GM18505 (cell line): ENCODE measurements around the gene TLX1.

Experiments used
- ATAC-seq: cut with Tn5 transposase; IDR thresholded peaks from one replicate; pipeline ENCODE4 v1.9.1; 2021; ENCODE audit not compliant: unreplicated experiment
- POLR2A ChIP-seq: IDR thresholded peaks from 4 replicates; pipeline ENCODE4 v1.6.1; 2011; ENCODE audit warnings: borderline replicate concordance; ENCODE audit not compliant: insufficient read depth, insufficient read length; ENCODE audit errors: extremely low read depth

Gene TLX1

DNA sequence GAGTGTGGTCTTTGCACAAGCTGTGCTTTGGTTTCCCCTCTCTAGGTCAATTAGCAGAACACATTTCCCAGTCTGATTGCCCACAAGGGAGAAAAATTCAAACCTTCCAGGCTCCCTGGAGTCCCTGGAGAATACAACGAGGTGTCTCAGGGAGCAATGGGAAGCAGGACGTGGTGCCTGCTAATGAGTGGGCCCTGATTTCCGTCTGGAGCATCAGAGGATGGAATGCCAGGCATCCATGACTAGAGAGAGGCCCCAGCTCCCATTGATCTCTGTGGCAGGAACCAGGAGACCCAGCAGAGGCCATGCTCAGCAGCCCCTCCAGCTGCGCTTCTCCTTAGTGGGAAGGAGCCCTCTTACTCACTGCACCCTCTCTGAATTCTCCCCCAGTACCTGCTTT lies 33.2 kb upstream of the TLX1 start:
- no peak for ATAC-seq
- no peak for TF ChIP-seq POLR2A

DNA sequence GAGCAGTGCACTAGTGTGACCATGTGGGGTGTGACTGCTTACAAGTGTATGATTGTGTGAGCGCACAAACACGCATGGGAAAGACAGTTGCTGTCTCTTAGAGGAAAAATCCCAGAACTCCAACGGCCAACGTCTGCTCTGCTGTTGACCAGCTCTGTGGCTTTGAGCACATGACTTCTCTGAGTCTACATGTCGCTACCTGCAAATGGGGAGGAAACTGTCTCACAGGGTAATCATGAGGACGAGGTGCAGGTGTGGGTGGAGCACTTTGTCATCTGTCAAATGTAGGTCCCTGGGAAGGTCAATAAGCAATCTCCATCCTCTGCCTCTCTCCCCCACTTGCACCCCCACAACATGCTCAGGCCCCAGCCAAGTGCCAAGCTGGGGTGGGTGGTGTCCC lies 31.2 kb upstream of the TLX1 start:
- no peak for TF ChIP-seq POLR2A
- ATAC-seq, result no peak

DNA sequence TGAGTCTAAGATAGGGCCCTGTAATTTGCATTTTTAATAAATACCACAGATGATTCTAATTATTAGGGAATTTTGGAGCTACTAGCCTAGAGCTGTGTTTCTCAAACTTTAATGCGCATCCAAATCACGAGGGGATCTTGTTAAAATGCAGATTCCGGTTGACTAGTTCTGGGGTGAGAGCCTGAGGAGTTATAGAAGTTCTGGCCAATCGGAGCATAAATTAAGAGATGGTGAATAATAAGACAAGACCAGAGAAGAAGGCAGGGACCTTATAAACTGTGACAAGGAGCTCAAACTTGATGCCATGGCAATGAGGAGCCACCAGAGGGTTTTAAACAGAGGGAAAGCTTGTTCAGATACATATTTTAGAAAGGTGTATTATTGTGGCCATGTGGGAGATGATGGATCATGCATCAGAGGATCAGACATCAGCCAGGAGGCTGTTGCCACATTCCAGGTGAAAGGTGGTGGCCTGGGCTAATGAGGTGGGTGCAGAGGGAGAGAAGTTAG lies 29.7 kb upstream of the TLX1 start:
- no peak for ATAC-seq
- no peak for TF ChIP-seq POLR2A

DNA sequence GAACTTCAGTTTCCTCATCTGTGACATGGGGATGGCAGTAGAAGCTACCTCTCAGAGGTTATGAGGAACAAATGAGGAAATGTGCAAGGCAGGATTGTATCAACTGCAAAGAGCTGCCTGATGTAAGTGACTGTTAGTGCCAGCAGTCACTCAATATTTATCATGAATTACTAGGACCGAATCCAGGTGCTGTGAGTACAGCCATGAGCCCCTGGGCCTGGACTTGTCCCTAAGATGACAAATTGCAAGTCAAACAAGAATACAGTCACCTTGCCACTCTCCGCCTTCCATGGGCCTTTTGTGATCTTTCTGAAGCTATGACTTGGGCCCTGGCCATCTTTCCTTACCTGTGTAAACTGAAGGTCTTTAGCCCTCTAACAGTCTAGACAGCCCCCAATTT lies 27.7 kb upstream of the TLX1 start:
- no peak for ATAC-seq
- no peak for TF ChIP-seq POLR2A

DNA sequence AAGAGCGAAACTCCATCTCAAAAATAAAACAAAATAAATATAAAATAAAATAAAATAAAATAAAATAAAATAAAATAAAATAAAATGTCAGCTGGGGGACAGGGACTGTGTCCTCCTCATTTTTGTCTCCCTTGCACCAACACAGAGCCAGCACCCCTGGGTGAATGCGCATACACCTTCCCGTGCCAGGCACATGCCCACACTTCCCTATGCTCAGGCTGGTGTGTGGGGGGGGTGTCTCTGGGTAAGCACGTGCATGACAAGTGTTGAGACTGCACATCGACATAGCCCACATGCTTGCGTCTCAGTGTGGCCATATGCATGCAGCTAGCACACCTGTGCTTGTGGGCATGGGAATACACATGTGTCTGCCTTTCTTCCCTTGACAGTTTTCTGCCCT lies 24.7 kb upstream of the TLX1 start:
- no peak for TF ChIP-seq POLR2A
- no peak for ATAC-seq

DNA sequence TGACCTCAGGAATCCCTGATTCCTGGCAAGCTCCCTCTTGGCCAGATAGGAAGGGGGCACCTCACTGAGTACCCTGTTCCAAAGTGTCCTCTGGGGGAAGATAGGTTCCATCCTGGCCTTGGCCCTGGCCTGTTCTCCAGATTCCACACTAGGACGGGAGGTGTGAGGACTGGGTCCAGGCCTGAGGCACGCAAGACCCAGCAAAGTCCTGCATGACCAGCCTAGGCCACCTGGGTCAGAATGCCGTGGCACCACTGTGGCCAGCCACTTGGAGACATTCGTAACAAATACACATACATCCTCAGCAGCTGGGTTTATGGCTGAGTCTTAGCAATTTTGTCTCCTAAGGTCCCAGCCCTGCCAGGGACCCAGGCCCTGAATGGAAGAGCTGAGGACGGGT lies 23.3 kb upstream of the TLX1 start:
- TF ChIP-seq POLR2A, result no peak
- no peak for ATAC-seq

DNA sequence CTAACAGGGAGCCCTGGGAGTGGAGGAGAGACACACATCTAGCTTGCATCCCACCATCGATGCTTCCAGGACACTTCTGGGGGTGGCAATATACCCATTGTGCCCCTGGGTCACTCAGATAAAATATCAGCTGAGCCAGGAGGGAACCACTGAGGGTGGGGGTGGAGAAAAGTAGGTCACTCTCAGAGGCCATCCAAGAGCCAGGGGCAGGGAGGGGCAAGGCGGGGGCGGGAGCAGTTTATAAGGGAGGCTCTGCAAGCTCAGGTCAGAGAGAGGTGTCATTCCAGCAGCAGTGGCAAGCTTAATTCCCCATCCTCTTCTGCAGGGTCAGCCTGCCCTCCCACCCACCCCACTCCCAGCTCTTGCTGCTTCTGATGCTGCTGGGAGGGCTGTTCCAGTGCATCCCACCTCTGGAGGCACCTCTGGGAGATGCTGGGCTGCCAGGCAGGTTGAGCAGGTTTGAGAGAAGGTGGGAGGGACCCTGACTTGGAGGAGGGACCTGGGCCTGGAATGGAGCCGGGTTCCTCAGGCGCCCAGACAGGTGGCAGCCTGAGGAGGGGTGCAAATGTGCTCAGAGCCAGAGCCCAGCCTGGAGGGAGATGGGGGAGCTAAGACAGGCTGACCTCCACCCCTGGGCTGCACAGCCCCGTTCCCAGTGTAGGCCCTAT lies 20.1 kb upstream of the TLX1 start:
- TF ChIP-seq POLR2A, result no peak
- no peak for ATAC-seq

DNA sequence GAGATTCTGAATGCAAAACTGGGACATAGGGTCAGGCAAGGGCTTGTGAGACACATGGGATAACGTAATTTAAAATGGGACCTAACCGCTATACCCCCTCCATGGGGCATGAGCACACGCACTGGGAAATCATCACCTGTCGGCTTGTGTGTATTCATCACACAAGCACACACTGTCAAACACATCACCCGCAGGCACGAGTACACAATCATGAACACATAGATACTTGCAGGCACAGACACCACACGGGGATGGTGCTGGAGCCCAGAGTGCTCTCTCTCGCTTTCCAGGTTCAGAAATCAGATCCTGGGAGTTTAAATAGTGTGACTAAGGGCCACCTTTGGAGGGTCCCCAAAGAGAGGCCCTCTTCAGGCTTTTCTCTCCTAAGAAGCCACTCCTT lies 19.6 kb upstream of the TLX1 start:
- no peak for TF ChIP-seq POLR2A
- no peak for ATAC-seq

DNA sequence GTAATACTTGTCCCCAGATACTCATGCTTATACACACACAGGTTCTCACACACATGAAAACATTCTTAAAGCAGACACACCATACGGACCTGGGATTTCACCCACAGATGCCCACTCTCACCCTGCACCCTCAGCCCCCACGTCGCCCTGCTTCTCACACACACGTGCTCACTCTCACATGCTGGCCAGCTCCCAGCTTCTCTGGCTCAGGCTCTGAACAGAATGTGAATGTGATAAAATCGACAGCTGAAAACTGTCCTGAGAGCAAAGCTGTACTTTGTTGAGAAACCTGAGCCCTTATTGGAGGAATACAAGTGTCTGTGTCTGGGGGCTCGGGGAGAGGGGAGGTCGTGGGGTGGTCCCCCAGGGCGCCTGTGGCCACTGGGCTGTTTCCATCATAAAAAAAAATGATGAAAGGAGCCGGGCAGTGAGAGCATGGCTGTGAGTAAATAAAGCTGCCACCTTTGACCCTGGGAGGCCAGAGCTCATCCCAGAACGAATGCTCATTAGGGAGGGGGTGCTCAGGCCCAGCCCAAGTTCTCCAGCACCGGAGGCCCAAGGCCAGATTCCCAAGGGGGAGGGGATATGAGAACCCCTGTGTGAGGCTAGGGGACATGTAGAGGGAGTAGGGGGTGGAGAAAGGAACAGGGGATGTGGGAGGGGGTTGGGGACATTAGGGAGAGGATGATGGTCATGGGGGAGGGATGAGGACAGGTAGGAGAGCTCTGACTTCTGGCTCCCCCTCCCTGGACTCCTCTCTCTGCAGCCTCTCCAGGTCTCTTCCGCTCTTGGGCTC lies 18.1 kb upstream of the TLX1 start:
- TF ChIP-seq POLR2A, result no peak
- no peak for ATAC-seq

DNA sequence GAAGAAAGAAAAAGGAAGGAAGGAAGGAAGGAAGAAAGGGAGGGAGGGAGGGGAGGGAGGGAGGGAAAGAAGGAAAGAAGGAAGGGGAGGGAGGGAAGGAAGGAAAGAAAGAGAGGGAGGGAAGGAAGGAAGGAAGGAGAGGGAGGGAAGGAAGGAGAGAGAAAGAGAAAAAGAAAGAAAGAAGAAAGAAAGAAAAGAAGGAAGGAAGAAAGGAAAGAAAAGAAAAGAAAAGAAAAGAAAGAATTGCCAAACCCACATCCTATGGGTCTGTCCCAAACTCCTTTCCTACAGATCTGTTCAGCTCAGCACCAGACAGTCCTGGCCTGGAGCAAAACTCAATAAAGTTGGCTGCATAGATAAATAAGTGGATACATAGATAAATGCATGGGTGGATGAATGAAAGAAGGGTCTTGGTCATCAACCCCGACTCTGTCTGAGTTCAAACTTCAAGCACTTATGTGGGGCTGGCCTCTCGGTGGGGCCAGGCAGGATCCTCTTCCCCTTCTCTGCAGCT lies 17.2 kb upstream of the TLX1 start:
- TF ChIP-seq POLR2A, result no peak
- ATAC-seq, result no peak

DNA sequence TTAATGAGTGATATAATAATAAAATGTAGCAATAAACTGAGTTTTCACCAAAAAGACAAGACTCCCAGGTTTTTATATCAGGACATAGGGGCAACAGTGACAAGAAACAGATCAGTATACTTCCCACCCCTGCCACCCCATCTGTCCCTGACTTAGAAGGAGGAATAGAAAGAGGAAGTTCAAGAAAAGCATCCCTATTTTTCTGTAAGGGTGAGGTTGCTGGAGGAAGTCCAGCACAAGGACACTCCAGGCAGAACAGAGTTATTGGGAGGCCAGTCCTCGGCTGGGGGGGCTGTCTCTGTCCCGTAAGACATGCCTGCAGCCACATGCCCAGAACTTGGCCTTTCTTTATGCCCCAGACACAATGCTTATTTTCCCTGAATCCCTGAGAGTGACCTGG lies 16.5 kb upstream of the TLX1 start:
- no peak for ATAC-seq
- TF ChIP-seq POLR2A, result no peak

DNA sequence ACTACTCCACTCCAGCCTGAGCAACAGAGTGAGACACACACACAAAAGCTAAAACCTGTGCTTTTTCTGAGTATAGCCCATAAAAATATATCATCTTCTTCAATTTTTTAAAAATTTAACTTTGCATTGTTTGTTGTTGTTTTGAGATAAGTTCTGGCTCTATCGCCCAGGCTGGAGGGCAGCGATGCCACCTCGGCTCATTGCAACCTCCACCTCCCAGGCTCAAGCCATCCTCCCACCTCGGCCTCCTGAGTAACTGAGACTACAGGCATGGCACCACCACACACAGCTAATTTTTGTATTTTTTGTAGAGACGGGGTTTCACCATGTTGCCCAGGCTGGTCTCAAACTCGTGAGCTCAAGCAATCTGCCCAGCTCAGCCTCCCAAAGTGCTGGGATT lies 14.3 kb upstream of the TLX1 start:
- no peak for ATAC-seq
- TF ChIP-seq POLR2A, result no peak

DNA sequence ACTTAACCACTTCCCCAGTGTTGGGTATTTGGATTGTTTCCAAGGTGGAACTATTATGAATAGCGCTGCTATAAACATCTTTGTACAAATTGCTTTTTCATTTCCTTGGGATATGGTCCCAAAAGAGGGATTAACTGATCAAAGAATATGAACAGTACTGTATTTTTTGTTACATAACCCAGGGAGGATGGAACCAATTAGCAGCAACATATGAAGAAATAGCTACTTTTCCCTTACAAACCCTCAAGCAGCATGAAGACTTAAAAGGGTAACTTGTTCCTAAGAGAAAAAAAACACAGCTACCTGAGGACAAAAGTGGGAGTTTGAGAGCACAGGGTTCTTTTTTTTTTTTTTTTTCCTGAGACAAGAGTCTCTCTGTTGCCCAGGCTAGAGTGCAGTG lies 13.1 kb upstream of the TLX1 start:
- no peak for ATAC-seq
- no peak for TF ChIP-seq POLR2A

DNA sequence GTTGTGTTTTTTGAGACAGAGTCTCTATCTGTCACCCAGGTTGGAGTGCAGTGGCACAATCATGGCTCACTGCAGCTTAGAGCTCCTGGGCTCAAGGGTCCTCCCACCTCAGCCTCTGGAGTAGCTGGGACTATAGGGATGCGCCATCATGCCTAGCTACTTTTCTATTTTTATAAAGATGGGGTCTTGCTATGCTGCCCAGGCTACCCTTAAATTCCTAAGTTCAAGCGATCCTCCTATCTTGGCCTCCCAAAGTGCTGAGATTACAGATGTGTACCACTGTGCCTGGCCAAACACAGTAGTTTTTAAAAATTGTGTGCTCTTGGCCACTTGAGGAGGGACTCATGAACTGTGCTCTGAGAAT lies 10.6 kb upstream of the TLX1 start:
- TF ChIP-seq POLR2A, result no peak
- no peak for ATAC-seq
